Activated T-cell treated with anti-CD3 and anti-CD28 coated beads for 1 hour (primary cell): ENCODE measurements around the gene ZNF660.

ENCODE experiments used
- DNase-seq: peaks from one replicate; pipeline ENCODE4 v3.0.0-alpha.2; 2020; ENCODE audit warnings: low read depth

Gene ZNF660

GRCh38 chr3:44632193-44632592, 47.4 kb downstream of the ZNF660 start:
- DNase-seq: no peak

GRCh38 chr3:44642337-44642736, 57.6 kb downstream of the ZNF660 start:
- DNase-seq: no peak

- DNase-seq: no peak
Measured at GRCh38 chr3:44643024-44643423, 58.3 kb downstream of the ZNF660 start.

GRCh38 chr3:44647771-44648170, 63.0 kb downstream of the ZNF660 start:
- DNase-seq: no peak

- DNase-seq: no peak
Measured at GRCh38 chr3:44648564-44649229, 63.9 kb downstream of the ZNF660 start, which contains the start of gene ZNF35. Gene ZNF35, plus strand, starts transcription at chr3:44648732. Its CDS starts 2,336 bp downstream, at chr3:44651068.
